ENCODE measurements around the gene RACGAP1. TPM values are rescaled to one million over a fixed set of nuclear protein-coding genes. Genes with fewer than 3 reads are reported as not detected.

Gene RACGAP1
- total RNA-seq, 1 donor = 88.1 TPM

- H3K4me3 ChIP-seq (ENCODE audit: low read depth, low read length) = no peak overlapping the region
- no peak for TF ChIP-seq CTCF (IDR thresholded peaks at IDR 0.05; ENCODE audit: insufficient read depth, low read length)
- no peak for DNase-seq (ENCODE audit: low read depth)
These were observed 34.8 kb upstream of the RACGAP1 start for GRCh38 chr12:50060120-50060468.

- H3K4me3 ChIP-seq (ENCODE audit: low read depth, low read length) = no peak overlapping the region
- DNase-seq (ENCODE audit: low read depth) = no peak
- no peak for TF ChIP-seq CTCF (IDR thresholded peaks at IDR 0.05; ENCODE audit: insufficient read depth, low read length)
These were observed 34.3 kb upstream of the RACGAP1 start for GRCh38 chr12:50059440-50060119.

GRCh38 chr12:50058743-50059312 lies 33.5 kb upstream of the RACGAP1 start:
- no peak overlapping the region for H3K4me3 ChIP-seq (ENCODE audit: low read depth, low read length)
- no peak for DNase-seq (ENCODE audit: low read depth)
- TF ChIP-seq CTCF (IDR thresholded peaks at IDR 0.05; ENCODE audit: insufficient read depth, low read length) = no peak

- peak overlapping the region; percentile 74 for H3K4me3 ChIP-seq (ENCODE audit: low read depth, low read length)
- TF ChIP-seq CTCF (IDR thresholded peaks at IDR 0.05; ENCODE audit: insufficient read depth, low read length) = no peak
- DNase-seq (ENCODE audit: low read depth) = no peak
These were observed 32.8 kb upstream of the RACGAP1 start for GRCh38 chr12:50057896-50058670.

- H3K4me3 ChIP-seq (ENCODE audit: low read depth, low read length) = peak within 1 kb of the TSS; percentile 74
- no peak for TF ChIP-seq CTCF (IDR thresholded peaks at IDR 0.05; ENCODE audit: insufficient read depth, low read length)
- peak; percentile 60 for DNase-seq (ENCODE audit: low read depth)
These were observed 31.9 kb upstream of the RACGAP1 start, which contains the start of gene ASIC1 for GRCh38 chr12:50057000-50057841. TSS of gene ASIC1 (plus strand) at chr12:50057596. CDS start at chr12:50058767, 1,171 bp downstream.

- peak overlapping the region; percentile 74 for H3K4me3 ChIP-seq (ENCODE audit: low read depth, low read length)
These were observed 31.3 kb upstream of the RACGAP1 start for GRCh38 chr12:50056639-50056976.

More at GRCh38 chr12:50056639-50056976, 31.3 kb upstream of the RACGAP1 start:
- no peak for DNase-seq (ENCODE audit: low read depth)
- TF ChIP-seq CTCF (IDR thresholded peaks at IDR 0.05; ENCODE audit: insufficient read depth, low read length) = no peak
